ENCODE data around the gene PDLIM3. TPM values are rescaled to one million over a fixed set of nuclear protein-coding genes. Genes with fewer than 3 reads are reported as not detected.
A peak's percentile ranks its signal among the peaks of the same experiment; 100 is the strongest.
"Not testable (repeated sequence)": the region's sequence is repeated elsewhere in the genome, so short reads cannot be mapped to it uniquely, and the experiment has no call there.

The PDLIM3 gene
- total RNA-seq, 1 donor from 2014 or later: 1.6 TPM

GRCh38 chr4:185535612-185536410, 504 bp upstream of the PDLIM3 start:
- Histone ChIP-seq H3K36me3 (ENCODE audit: control insufficient read depth, insufficient read depth, low read length) (no peaks in the 10 kb centered on the region), H3K4me3 (ENCODE audit: low read depth, low read length) (peak overlapping the region; percentile 45), H3K27me3 (ENCODE audit: control insufficient read depth, insufficient read depth, low read length) (peaks cover 22% of the 10 kb centered on the region)
- no peak for TF ChIP-seq CTCF (IDR thresholded peaks at IDR 0.05; ENCODE audit: insufficient read depth, low read length, severe bottlenecking)
- no peak for DNase-seq (ENCODE audit: low read depth)
- peak; percentile 18 for FAIRE-seq

GRCh38 chr4:185534511-185534865, 819 bp downstream of the PDLIM3 start:
- Histone ChIP-seq H3K4me3 (ENCODE audit: low read depth, low read length) (peak overlapping the region; percentile 45), H3K36me3 (ENCODE audit: control insufficient read depth, insufficient read depth, low read length) (no peaks in the 10 kb centered on the region), H3K27me3 (ENCODE audit: control insufficient read depth, insufficient read depth, low read length) (peaks cover 18% of the 10 kb centered on the region)
- FAIRE-seq: no peak
- TF ChIP-seq CTCF (IDR thresholded peaks at IDR 0.05; ENCODE audit: insufficient read depth, low read length, severe bottlenecking): no peak
- no peak for DNase-seq (ENCODE audit: low read depth)

GRCh38 chr4:185532795-185533324, 2.4 kb downstream of the PDLIM3 start:
- no peak for TF ChIP-seq CTCF (IDR thresholded peaks at IDR 0.05; ENCODE audit: insufficient read depth, low read length, severe bottlenecking)
- FAIRE-seq (peak; percentile 32), DNase-seq (ENCODE audit: low read depth) (no peak)
- no peak overlapping the region for H3K4me3 ChIP-seq (ENCODE audit: low read depth, low read length)
- no peaks in the 10 kb centered on the region for H3K36me3 ChIP-seq (ENCODE audit: control insufficient read depth, insufficient read depth, low read length)
- peaks cover 17% of the 10 kb centered on the region for H3K27me3 ChIP-seq (ENCODE audit: control insufficient read depth, insufficient read depth, low read length)

GRCh38 chr4:185532293-185532692, 3.0 kb downstream of the PDLIM3 start:
- no peak overlapping the region for H3K4me3 ChIP-seq (ENCODE audit: low read depth, low read length)
- DNase-seq (ENCODE audit: low read depth): no peak
- no peak for FAIRE-seq
- no peak for TF ChIP-seq CTCF (IDR thresholded peaks at IDR 0.05; ENCODE audit: insufficient read depth, low read length, severe bottlenecking)
- H3K27me3 ChIP-seq (ENCODE audit: control insufficient read depth, insufficient read depth, low read length): peaks cover 17% of the 10 kb centered on the region
- H3K36me3 ChIP-seq (ENCODE audit: control insufficient read depth, insufficient read depth, low read length): no peaks in the 10 kb centered on the region

- not testable (repeated sequence) for H3K36me3 ChIP-seq (ENCODE audit: control insufficient read depth, insufficient read depth, low read length); FAIRE-seq; H3K4me3 ChIP-seq (ENCODE audit: low read depth, low read length); DNase-seq (ENCODE audit: low read depth)
- H3K27me3 ChIP-seq (ENCODE audit: control insufficient read depth, insufficient read depth, low read length): peaks cover 15% of the 10 kb centered on the region
Measured at GRCh38 chr4:185531654-185532053, 3.7 kb downstream of the PDLIM3 start.

GRCh38 chr4:185529413-185529812, 5.9 kb downstream of the PDLIM3 start:
- H3K27me3 ChIP-seq (ENCODE audit: control insufficient read depth, insufficient read depth, low read length): peaks cover 5% of the 10 kb centered on the region
- H3K4me3 ChIP-seq (ENCODE audit: low read depth, low read length): no peak overlapping the region
- DNase-seq (ENCODE audit: low read depth) (no peak), FAIRE-seq (no peak)
- H3K36me3 ChIP-seq (ENCODE audit: control insufficient read depth, insufficient read depth, low read length): no peaks in the 10 kb centered on the region
- no peak for TF ChIP-seq CTCF (IDR thresholded peaks at IDR 0.05; ENCODE audit: insufficient read depth, low read length, severe bottlenecking)
